ENCODE measurements around the gene PRKN.

DNA sequence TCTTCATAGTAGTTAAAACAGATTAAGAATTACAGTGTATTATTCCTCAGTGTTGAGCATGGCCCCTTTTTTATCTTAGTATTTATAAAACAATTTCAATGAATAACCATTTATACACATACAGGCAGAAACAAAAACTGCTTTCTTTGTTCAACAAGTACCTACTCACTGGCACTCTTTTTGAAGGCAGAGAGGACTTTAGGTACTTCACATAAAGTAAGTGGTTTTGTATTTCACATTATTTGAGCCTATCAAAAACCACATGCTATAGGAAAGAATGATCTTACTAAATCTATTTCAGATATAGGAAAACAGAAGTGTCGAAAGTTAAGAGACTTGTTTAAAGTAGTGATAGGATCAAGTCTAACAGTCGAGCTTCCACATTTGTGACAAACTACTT is 73.8 kb downstream of the PRKN start:
- no peak for TF ChIP-seq BHLHE40 (IDR thresholded peaks at IDR 0.05; ENCODE audit: borderline replicate concordance)
- TF ChIP-seq SUZ12 (IDR thresholded peaks at IDR 0.05): no peak
- TF ChIP-seq FOXK2 (IDR thresholded peaks at IDR 0.05): no peak
- TF ChIP-seq ELF4 (IDR thresholded peaks at IDR 0.05): no peak
- no peak for TF ChIP-seq ARNT (IDR thresholded peaks at IDR 0.05)
- no peak for TF ChIP-seq FOXM1 (IDR thresholded peaks at IDR 0.05; ENCODE audit: borderline replicate concordance)

Measured in HEK293T (cell line).